K562 (cell line): ENCODE data around the gene SLC1A2. TPM values are rescaled to one million over a fixed set of nuclear protein-coding genes. Genes with fewer than 3 reads are reported as not detected.

ENCODE experiments used
- ATAC-seq: fragments of 200-7000 bp; cut with Tn5 transposase; 3 replicates; pipeline ENCODE4 v1.9.1; 2020; ENCODE audit warnings: moderate library complexity
- BruUV-seq: library from RNA; stranded (reverse); fragments of 400-500 nt; replicated peaks from 2 replicates; lab custom pipeline; 2021; lab: Mats Ljungman, UMichigan
- CTCF ChIA-PET: fragments of 300-600 bp; formaldehyde crosslinking; extraction: SDS; loops from one replicate; lab custom pipeline; 2021; ENCODE audit warnings: low intra/inter-chr PET ratio; lab: Yijun Ruan, JAX
- POLR2A ChIA-PET: fragments of 300-600, 350-650 bp; sonication (Branson Sonifier 250); formaldehyde crosslinking; extraction: SDS; loops from one replicate; lab custom pipeline; 2021; ENCODE audit warnings: antibody characterized with exemption, inconsistent platforms; lab: Yijun Ruan, JAX
- DNase-seq, 4 experiments: peaks; one replicate each; pipeline versions ENCODE4 v3.0.0 to v3.0.0-alpha.2; 2011 to 2018; ENCODE audit warnings: low spot score in 3 of 4, mixed read lengths in 3 of 4; ENCODE audit errors: extremely low read depth in 1 of 4
- FAIRE-seq: peaks from 2 replicates; lab custom pipeline; 2011; peaks lifted over from hg19 to GRCh38; lab: Jason Lieb, UNC
- H2AFZ ChIP-seq: 2 replicates; pipeline ENCODE4 v1.6.0; 2011; ENCODE audit warnings: low read depth, low read length, control low read depth, inconsistent platforms
- H3K27ac ChIP-seq: fragments of 200-600 bp; 3 replicates; pipeline ENCODE4 v1.8.0; 2011; ENCODE audit warnings: low read depth, mild to moderate bottlenecking, control low read depth, inconsistent platforms, low read length, moderate library complexity, mixed read lengths; ENCODE audit errors: extremely low read depth
- H3K27me3 ChIP-seq, 2 experiments: fragments of 300-600 bp in 1 of 2; 2 replicates in 1 of 2; 3 replicates in 1 of 2; pipeline versions ENCODE4 v1.6.0 to v1.8.0; 2011; ENCODE audit warnings: inconsistent platforms in 2 of 2, low read length in 2 of 2, mild to moderate bottlenecking in 1 of 2, mixed read lengths in 1 of 2, moderate library complexity in 1 of 2; ENCODE audit not compliant: control insufficient read depth in 2 of 2, insufficient read depth in 2 of 2
- H3K36me3 ChIP-seq: fragments of 300-600 bp; 3 replicates; pipeline ENCODE4 v1.8.0; 2011; ENCODE audit warnings: mild to moderate bottlenecking, low read length, inconsistent platforms; ENCODE audit not compliant: control insufficient read depth, insufficient read depth
- H3K4me1 ChIP-seq, 2 experiments: fragments of 200-600 bp in 1 of 2; replicated peaks in 1 of 2; 2 replicates in 1 of 2; 3 replicates in 1 of 2; pipeline versions ENCODE4 v1.5.1 to v1.8.0; 2011; ENCODE audit warnings: inconsistent platforms in 2 of 2, low read length in 2 of 2, mild to moderate bottlenecking in 1 of 2, mixed read lengths in 1 of 2, moderate library complexity in 1 of 2; ENCODE audit not compliant: control insufficient read depth in 2 of 2, insufficient read depth in 2 of 2
- H3K4me2 ChIP-seq: 2 replicates; pipeline ENCODE4 v1.6.1; 2011; ENCODE audit warnings: low read length, control low read depth, inconsistent platforms, mixed read lengths; ENCODE audit not compliant: insufficient read depth
- H3K4me3 ChIP-seq: fragments of 200-600 bp; sonication (generic), shearing (Covaris generic); 2 replicates; pipeline ENCODE4 v1.5.1; 2016; ENCODE audit warnings: control low read depth, inconsistent platforms
- H3K79me2 ChIP-seq: fragments of 200-600 bp; 3 replicates; pipeline ENCODE4 v1.8.0; 2011; ENCODE audit warnings: low read length, inconsistent platforms; ENCODE audit not compliant: control insufficient read depth, insufficient read depth
- H3K9ac ChIP-seq, 2 experiments: 2 replicates each; pipeline versions ENCODE4 v1.6.0 to v1.6.1; 2011; ENCODE audit warnings: low read depth in 2 of 2, low read length in 2 of 2, control low read depth in 1 of 2, inconsistent platforms in 1 of 2, mild to moderate bottlenecking in 1 of 2, mixed read lengths in 1 of 2; ENCODE audit not compliant: insufficient read depth in 1 of 2
- H3K9me1 ChIP-seq: one replicate; pipeline ENCODE4 v1.6.0; 2011; ENCODE audit warnings: inconsistent platforms, mild to moderate bottlenecking, low read length, moderate library complexity; ENCODE audit not compliant: control insufficient read depth, insufficient read depth
- H3K9me3 ChIP-seq: replicated peaks from 2 replicates; pipeline ENCODE4 v1.5.1; 2011; ENCODE audit warnings: low read depth, low read length, inconsistent platforms; ENCODE audit not compliant: control insufficient read depth, insufficient read depth
- H4K20me1 ChIP-seq: replicated peaks from 2 replicates; pipeline ENCODE4 v1.6.1; 2011; ENCODE audit warnings: low read length, inconsistent platforms, mixed read lengths; ENCODE audit not compliant: control insufficient read depth, insufficient read depth
- CBFA2T3 ChIP-seq: fragments of 450-650 bp; IDR thresholded peaks from 2 replicates; pipeline ENCODE4 v1.6.1; 2017
- GTF2E2 ChIP-seq: fragments of 200-800 bp; sonication (Bioruptor generic); IDR thresholded peaks from 2 replicates; pipeline ENCODE4 v1.6.1; 2016; ENCODE audit warnings: missing genetic modification characterization, missing compliant biosample characterization
- HDAC2 ChIP-seq: fragments of 450-650 bp; IDR thresholded peaks from 2 replicates; pipeline ENCODE4 v1.6.1; 2016; ENCODE audit warnings: mild to moderate bottlenecking
- ILK ChIP-seq: fragments of 450-650 bp; IDR thresholded peaks from 2 replicates; pipeline ENCODE4 v1.6.1; 2016; ENCODE audit warnings: missing genetic modification characterization, low read depth, mild to moderate bottlenecking, missing compliant biosample characterization, moderate library complexity, borderline replicate concordance
- MCM2 ChIP-seq: fragments of 450-650 bp; IDR thresholded peaks from 2 replicates; pipeline ENCODE4 v1.6.1; 2017; ENCODE audit warnings: low read depth, mild to moderate bottlenecking
- MEF2A ChIP-seq: IDR thresholded peaks from 2 replicates; pipeline ENCODE4 v1.6.1; 2011; ENCODE audit warnings: low read depth, mild to moderate bottlenecking, low read length, moderate library complexity; ENCODE audit not compliant: control insufficient read depth
- MIER1 ChIP-seq: fragments of 450-650 bp; IDR thresholded peaks from 2 replicates; pipeline ENCODE4 v1.6.1; 2016; ENCODE audit warnings: antibody characterized with exemption, mild to moderate bottlenecking, low read depth
- NFE2 ChIP-seq: IDR thresholded peaks from 2 replicates; pipeline ENCODE4 v1.6.1; 2014; ENCODE audit warnings: antibody characterized with exemption, low read depth
- NFRKB ChIP-seq: fragments of 450-650 bp; IDR thresholded peaks from 2 replicates; pipeline ENCODE4 v1.6.1; 2016; ENCODE audit warnings: low read depth
- NFXL1 ChIP-seq: fragments of 450-650 bp; formaldehyde crosslinking; IDR thresholded peaks from 2 replicates; pipeline ENCODE4 v1.4.0; 2021; ENCODE audit warnings: mild to moderate bottlenecking
- NUFIP1 ChIP-seq: fragments of 450-650 bp; IDR thresholded peaks from 2 replicates; pipeline ENCODE4 v1.6.1; 2018; ENCODE audit not compliant: partially characterized antibody
- PHF21A ChIP-seq: fragments of 450-650 bp; IDR thresholded peaks from 2 replicates; pipeline ENCODE4 v1.6.1; 2017; ENCODE audit warnings: low read depth, borderline replicate concordance
- POLR2H ChIP-seq: IDR thresholded peaks from 2 replicates; pipeline ENCODE4 v1.6.1; 2016; ENCODE audit warnings: missing genetic modification characterization, low read depth, mild to moderate bottlenecking, control low read depth, missing compliant biosample characterization, moderate library complexity
- PPARD ChIP-seq: fragments of 250-450 bp; sonication (Bioruptor Pico); IDR thresholded peaks from 2 replicates; pipeline ENCODE4 v1.8.0; 2022; ENCODE audit warnings: inconsistent platforms, mild to moderate bottlenecking, moderate library complexity
- PTRF ChIP-seq: fragments of 450-650 bp; IDR thresholded peaks from 2 replicates; pipeline ENCODE4 v1.6.1; 2016; ENCODE audit warnings: mild to moderate bottlenecking, missing genetic modification characterization, missing compliant biosample characterization
- PURB ChIP-seq: sonication (generic); formaldehyde crosslinking; IDR thresholded peaks from 2 replicates; pipeline ENCODE4 v1.9.0; 2021; ENCODE audit warnings: low read depth, mild to moderate bottlenecking, missing genetic modification reagents
- SP1 ChIP-seq: sonication (generic); formaldehyde crosslinking; IDR thresholded peaks from 2 replicates; pipeline ENCODE4 v1.8.1; 2022; ENCODE audit warnings: mild to moderate bottlenecking, missing genetic modification reagents
- TAF9B ChIP-seq: fragments of 450-650 bp; IDR thresholded peaks from 2 replicates; pipeline ENCODE4 v1.6.1; 2018; ENCODE audit warnings: mild to moderate bottlenecking; ENCODE audit not compliant: partially characterized antibody
- TCF7 ChIP-seq: sonication (generic); IDR thresholded peaks from 2 replicates; pipeline ENCODE4 v1.6.1; 2016; ENCODE audit warnings: antibody characterized with exemption, borderline replicate concordance
- ZBED1 ChIP-seq: IDR thresholded peaks from 2 replicates; pipeline ENCODE4 v1.6.1; 2014
- ZNF212 ChIP-seq: fragments of 450-650 bp; formaldehyde crosslinking; IDR thresholded peaks from 2 replicates; pipeline ENCODE4 v1.4.0; 2020; ENCODE audit warnings: mild to moderate bottlenecking
- ZNF77 ChIP-seq: fragments of 250-450 bp; sonication (Bioruptor Pico); IDR thresholded peaks from 2 replicates; pipeline ENCODE4 v1.5.0; 2020
- WGBS: fragments of 100-300 bp; shearing (Covaris generic); methylation state at CpG from one replicate; pipeline ENCODE4 v1.1.6; 2016; ENCODE audit warnings: low coverage, mixed read lengths; ENCODE audit not compliant: insufficient coverage; ENCODE audit errors: missing lambda C conversion rate; 5-methylcytosine and 5-hydroxymethylcytosine counted together
- in situ Hi-C: fragments of 300-500 bp; cut with MboI; formaldehyde crosslinking; loops from 4 replicates; pipeline ENCODE4 v1.15.0; 2018; ENCODE audit warnings: inconsistent platforms, mixed read lengths
- intact Hi-C: fragments of 100-400 bp; cut with micrococcal nuclease; formaldehyde crosslinking; loops from 2 replicates; pipeline ENCODE4 v1.14.2; 2022
- polyA plus RNA-seq, 8 experiments: library from polyadenylated mRNA; depleted of rRNA in 4 of 8; stranded (reverse) in 5 of 8; unstranded in 3 of 8; fragments of >200 nt; fragmentation: Nextera tagmentation in 2 of 8; fragmentation: Illumina TruSeq in 1 of 8; extraction: Ambion mirVana in 2 of 8; extraction: Trizol in 1 of 8; gene quantifications; 2 replicates each; pipeline versions ENCODE4 v1.2.1 to v1.2.3, GENCODE V29; 2011 to 2014; ENCODE audit warnings: inconsistent platforms in 1 of 8, missing spikeins in 1 of 8
- total RNA-seq, 7 experiments: library from RNA; depleted of rRNA in 6 of 7; stranded (reverse); fragments of >200 nt in 6 of 7; fragmentation: Illumina TruSeq in 2 of 7; extraction: Trizol in 2 of 7; gene quantifications; 2 replicates each; pipeline versions ENCODE4 v1.2.1 to v1.2.3, GENCODE V29; 2011 to 2021; ENCODE audit warnings: low replicate concordance in 1 of 7

The SLC1A2 gene
- total and polyA plus RNA-seq, 9 of the 15 experiments (the other 6 are each of a cell fraction or from before 2014, with no cell fraction given), result 0.03 to 0.07 (median 0.04) TPM; not detected in 5

DNA sequence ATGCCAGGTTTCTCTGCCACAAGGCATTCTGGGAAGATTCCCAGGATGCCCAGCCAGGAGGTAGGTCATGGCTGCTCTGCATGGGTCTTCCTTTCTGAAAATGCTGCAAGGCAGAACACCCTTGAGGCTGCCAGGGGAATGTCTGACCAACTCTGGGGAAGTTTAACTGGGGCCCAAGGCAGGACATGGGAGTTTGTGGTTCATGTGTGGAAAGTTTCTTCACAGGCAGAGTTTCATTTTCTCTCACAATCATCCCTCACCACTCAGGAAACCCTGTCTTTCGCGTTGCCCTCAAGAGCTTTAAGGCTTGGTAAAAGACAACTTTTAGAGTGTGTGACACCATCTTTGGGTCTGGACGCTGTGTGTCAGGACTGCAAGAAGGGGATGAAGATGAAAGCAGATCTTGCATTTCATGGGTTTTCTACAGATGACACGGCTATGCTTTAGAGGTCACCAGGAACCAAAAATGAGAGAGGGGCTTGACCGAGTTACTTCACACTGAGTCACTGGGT lies 146.9 kb downstream of the SLC1A2 start:
- BruUV-seq, result no TSS peak
- ATAC-seq, result no peak
- H2AFZ ChIP-seq, result no peak overlapping the region
- H3K36me3 ChIP-seq, result no peaks in the 10 kb centered on the region
- H3K4me1 ChIP-seq, result no peaks in the 10 kb centered on the region
- H3K9ac ChIP-seq, result no peak overlapping the region
- no peaks in the 10 kb centered on the region; a peak in 1 of 5 replicates for H3K27me3 ChIP-seq
- in situ Hi-C loops, result no loop called here
- POLR2A ChIA-PET, result no interaction called here
- H3K27ac ChIP-seq, result no peak overlapping the region
- CTCF ChIA-PET, result no interaction called here
- 0% methylated on average over 5 of the region's 5 CpGs for WGBS
- DNase-seq, result no peak
- H3K9me3 ChIP-seq, result no peaks in the 10 kb centered on the region
- H3K79me2 ChIP-seq, result no peaks in the 10 kb centered on the region
- TF ChIP-seq NFRKB (no peak), MCM2 (no peak), PURB (no peak), HDAC2 (no peak), TCF7 (no peak), PPARD (no peak), NUFIP1 (no peak), GTF2E2 (no peak), NFE2 (no peak)
- TF ChIP-seq, all 486 proteins: peak for 0
- intact Hi-C loops, result no loop called here
- FAIRE-seq, result no peak
- H3K9me1 ChIP-seq, result no peaks in the 10 kb centered on the region
- no peak overlapping the region for H3K4me3 ChIP-seq
- H4K20me1 ChIP-seq, result no peaks in the 10 kb centered on the region
- H3K4me2 ChIP-seq, result no peak overlapping the region

- in situ Hi-C loops (no loop called here), intact Hi-C loops (no loop called here)
- Histone ChIP-seq H3K4me2 (no peak overlapping the region), H2AFZ (no peak overlapping the region), H3K9me1 (no peaks in the 10 kb centered on the region), H3K79me2 (no peaks in the 10 kb centered on the region), H3K36me3 (no peaks in the 10 kb centered on the region), H3K27ac (no peak overlapping the region), H3K27me3 (no peaks in the 10 kb centered on the region; a peak in 1 of 5 replicates), H3K9me3 (no peaks in the 10 kb centered on the region), H3K4me1 (no peaks in the 10 kb centered on the region), H3K4me3 (no peak overlapping the region), H4K20me1 (no peaks in the 10 kb centered on the region), H3K9ac (no peak overlapping the region)
- FAIRE-seq (no peak), ATAC-seq (no peak), DNase-seq (no peak)
- BruUV-seq, result no TSS peak
- CTCF ChIA-PET, result no interaction called here
- POLR2A ChIA-PET, result no interaction called here
- WGBS, result 0% methylated on average over 3 of the region's 3 CpGs
- TF ChIP-seq MEF2A (no peak), MIER1 (no peak), PTRF (tag) (no peak), CBFA2T3 (no peak), ILK (tag) (no peak), ZNF212 (CRISPR knock-in tag) (no peak), SP1 (CRISPR knock-in tag) (no peak), TAF9B (no peak), PHF21A (no peak), ZNF77 (CRISPR knock-in tag) (no peak), POLR2H (tag) (no peak), ZBED1 (no peak), NFXL1 (no peak)
Observed at GRCh38 chr11:35271031-35271430, 148.3 kb downstream of the SLC1A2 start.
